ENCODE measurements around the gene TRPC6. TPM values are rescaled to one million over a fixed set of nuclear protein-coding genes. Genes with fewer than 3 reads are reported as not detected.
A peak's percentile ranks its signal among the peaks of the same experiment; 100 is the strongest.

Gene TRPC6
- total RNA-seq, 6 donors from 2014 or later: 10.5 to 62.9 (median 18.0) TPM

DNA sequence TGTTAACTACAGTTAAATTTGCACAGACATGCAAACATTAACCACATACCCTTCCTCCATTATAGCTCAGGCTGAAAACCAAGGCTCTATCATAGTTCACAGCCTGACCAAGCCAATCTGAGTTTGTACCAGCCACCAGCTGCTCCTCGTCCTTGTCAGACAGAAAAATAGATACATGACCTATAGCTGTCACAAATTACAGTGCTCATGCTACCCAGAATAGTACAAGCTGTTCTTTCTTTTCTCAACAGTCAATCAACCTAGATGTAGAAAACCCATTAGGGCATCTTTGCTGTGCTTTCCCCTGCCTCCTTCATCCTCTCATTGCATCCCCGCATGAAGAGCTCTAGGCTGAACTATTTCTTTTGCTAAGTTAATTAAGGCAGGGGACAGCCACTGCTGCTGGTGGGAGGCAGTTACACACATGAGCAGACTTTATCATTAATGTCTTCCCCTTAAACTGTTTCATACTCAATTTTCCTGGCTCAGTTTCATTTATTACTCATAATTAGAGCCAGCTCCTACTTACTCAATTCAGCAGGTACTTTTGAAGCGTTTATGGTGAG is 148.3 kb downstream of the TRPC6 start:
- DNase-seq (no peak), ATAC-seq (ENCODE audit: low FRiP score in 2 of 2) (no peak)
- Histone ChIP-seq H3K9me3 (no peaks in the 10 kb centered on the region), H3K4me3 (no peak overlapping the region), H3K36me3 (no peaks in the 10 kb centered on the region), H3K4me1 (peaks cover 0 to 6% (median 0%) of the 10 kb centered on the region in 4 donors), H3K27ac (no peak overlapping the region), H3K27me3 (no peaks in the 10 kb centered on the region)
- TF ChIP-seq POLR2AphosphoS5 (IDR thresholded peaks at IDR 0.05): no peak
- TF ChIP-seq EP300 (IDR thresholded peaks at IDR 0.05): no peak
- TF ChIP-seq POLR2A (IDR thresholded peaks at IDR 0.05): no peak
- TF ChIP-seq, protein P1, sequence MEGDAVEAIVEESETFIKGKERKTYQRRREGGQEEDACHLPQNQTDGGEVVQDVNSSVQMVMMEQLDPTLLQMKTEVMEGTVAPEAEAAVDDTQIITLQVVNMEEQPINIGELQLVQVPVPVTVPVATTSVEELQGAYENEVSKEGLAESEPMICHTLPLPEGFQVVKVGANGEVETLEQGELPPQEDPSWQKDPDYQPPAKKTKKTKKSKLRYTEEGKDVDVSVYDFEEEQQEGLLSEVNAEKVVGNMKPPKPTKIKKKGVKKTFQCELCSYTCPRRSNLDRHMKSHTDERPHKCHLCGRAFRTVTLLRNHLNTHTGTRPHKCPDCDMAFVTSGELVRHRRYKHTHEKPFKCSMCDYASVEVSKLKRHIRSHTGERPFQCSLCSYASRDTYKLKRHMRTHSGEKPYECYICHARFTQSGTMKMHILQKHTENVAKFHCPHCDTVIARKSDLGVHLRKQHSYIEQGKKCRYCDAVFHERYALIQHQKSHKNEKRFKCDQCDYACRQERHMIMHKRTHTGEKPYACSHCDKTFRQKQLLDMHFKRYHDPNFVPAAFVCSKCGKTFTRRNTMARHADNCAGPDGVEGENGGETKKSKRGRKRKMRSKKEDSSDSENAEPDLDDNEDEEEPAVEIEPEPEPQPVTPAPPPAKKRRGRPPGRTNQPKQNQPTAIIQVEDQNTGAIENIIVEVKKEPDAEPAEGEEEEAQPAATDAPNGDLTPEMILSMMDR (IDR thresholded peaks at IDR 0.05): no peak
- 64 to 68% methylated on average over 3 of the region's 3 CpGs for WGBS, 2 donors

DNA sequence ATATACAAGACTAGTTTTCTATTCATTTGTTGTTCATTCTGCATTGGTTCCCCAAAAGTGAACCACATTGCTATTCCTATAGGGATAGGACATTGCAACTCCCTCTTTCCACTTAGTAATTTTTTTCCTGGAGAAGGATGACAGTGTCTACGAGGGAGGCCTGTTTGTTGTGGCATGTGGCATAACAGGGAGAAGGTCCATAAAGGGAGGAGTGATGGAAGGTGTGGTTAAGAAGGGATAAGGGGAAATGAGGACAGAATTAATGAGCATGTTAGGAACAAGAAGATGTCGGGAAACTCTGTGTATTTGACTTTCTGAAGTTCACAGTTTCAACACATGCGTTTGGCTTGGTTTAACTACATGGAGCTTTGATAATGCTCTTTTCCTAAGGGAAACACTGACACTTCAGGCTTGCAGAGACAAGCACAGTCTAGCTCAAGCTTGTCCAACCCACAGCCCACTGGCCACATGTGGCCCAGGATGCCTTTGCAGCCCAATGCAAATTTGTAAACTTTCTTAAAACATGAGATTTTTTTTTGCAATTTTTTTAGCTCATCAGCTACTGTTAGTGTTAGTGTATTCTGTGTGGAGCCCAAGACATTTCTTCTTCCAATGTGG is 149.7 kb downstream of the TRPC6 start:
- Histone ChIP-seq H3K4me3 (no peak overlapping the region), H3K36me3 (no peaks in the 10 kb centered on the region), H3K27me3 (no peaks in the 10 kb centered on the region), H3K27ac (no peak overlapping the region), H3K9me3 (no peaks in the 10 kb centered on the region), H3K4me1 (peaks cover 0 to 6% (median 0%) of the 10 kb centered on the region in 4 donors)
- ATAC-seq (ENCODE audit: low FRiP score in 2 of 2) (no peak), DNase-seq (no peak)
- WGBS, 2 donors: 61 to 68% methylated on average over 3 of the region's 3 CpGs
- TF ChIP-seq, protein P1 (IDR thresholded peaks at IDR 0.05): no peak
- TF ChIP-seq POLR2AphosphoS5 (IDR thresholded peaks at IDR 0.05): no peak
- no peak for TF ChIP-seq POLR2A (IDR thresholded peaks at IDR 0.05)
- no peak for TF ChIP-seq EP300 (IDR thresholded peaks at IDR 0.05)

DNA sequence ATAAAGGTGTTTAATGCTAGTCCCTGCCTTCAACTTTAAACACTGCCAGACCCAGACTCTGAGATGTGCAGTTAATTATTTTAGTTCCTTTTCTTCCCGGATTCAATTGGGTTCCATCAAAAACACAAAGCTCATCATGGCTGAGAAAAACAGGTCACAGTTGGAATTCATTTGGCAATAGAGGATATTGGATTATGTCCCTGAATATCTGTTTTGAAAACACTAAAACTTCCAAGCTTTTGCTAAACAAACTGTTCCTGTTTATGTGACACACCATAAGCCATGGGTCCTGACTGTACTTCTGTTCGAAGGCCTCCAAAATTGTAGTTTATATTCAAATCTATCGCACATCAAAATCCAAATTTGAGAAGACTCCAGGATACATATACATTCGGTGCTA is 150.7 kb downstream of the TRPC6 start:
- H3K27ac ChIP-seq: peak overlapping the region in 1 of 4 donors; percentile 14
- no peaks in the 10 kb centered on the region for H3K27me3 ChIP-seq
- no peak for TF ChIP-seq EP300 (IDR thresholded peaks at IDR 0.05)
- TF ChIP-seq POLR2AphosphoS5 (IDR thresholded peaks at IDR 0.05): no peak
- TF ChIP-seq POLR2A (IDR thresholded peaks at IDR 0.05): no peak
- TF ChIP-seq, protein P1 (IDR thresholded peaks at IDR 0.05): no peak
- peaks cover 0 to 6% (median 0%) of the 10 kb centered on the region in 4 donors for H3K4me1 ChIP-seq
- 55 to 76% methylated on average over 4 of the region's 4 CpGs for WGBS, 2 donors
- no peak for ATAC-seq (ENCODE audit: low FRiP score in 2 of 2)
- H3K4me3 ChIP-seq: no peak overlapping the region
- DNase-seq: no peak
- H3K9me3 ChIP-seq: no peaks in the 10 kb centered on the region
- H3K36me3 ChIP-seq: no peaks in the 10 kb centered on the region

DNA sequence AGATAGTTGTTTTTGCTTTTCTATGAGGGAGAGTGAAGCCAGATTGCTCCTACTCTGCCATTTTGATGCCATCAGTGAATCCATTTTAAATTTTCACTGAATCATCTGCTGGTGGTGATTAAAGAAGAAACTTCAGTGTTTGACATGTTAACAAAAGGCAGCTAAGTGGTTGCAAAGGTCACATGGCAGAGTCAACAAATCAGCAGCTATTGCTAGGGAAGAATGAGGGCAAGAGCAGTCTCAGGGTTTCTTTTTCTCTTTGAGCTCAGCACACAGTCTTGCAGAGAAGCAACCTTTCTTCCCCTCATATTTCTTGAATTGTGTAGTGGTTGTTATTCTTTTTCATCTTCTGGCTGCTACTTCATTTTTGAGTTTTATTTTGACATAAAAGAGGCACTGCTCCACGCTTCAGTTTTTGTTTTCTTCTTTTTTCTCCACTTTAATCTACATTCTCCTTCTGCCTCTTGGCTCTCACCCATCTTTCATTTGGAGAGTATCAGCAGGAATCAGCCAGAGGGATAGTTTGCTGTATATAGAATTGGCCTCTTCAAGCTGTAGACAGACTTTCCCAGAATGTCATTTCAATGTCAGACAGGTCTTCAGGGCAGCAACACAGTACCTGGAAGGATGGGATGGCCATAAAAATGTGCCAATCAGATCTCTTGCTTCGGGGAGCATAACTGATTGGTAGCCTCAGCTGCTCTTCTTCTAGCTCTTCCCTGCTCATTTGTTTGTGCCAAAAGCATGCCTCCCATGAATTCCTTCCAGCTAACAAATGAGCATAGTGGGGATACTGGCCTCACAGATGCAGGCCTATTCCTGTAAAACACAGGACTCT is 153.9 kb downstream of the TRPC6 start:
- no peaks in the 10 kb centered on the region for H3K27me3 ChIP-seq
- H3K27ac ChIP-seq: no peak overlapping the region
- peaks cover 0 to 6% (median 0%) of the 10 kb centered on the region in 4 donors for H3K4me1 ChIP-seq
- H3K4me3 ChIP-seq: no peak overlapping the region
- WGBS, 2 donors: 59 to 69% methylated on average over 2 of the region's 2 CpGs
- H3K9me3 ChIP-seq: no peaks in the 10 kb centered on the region
- H3K36me3 ChIP-seq: no peaks in the 10 kb centered on the region
- no peak for DNase-seq
- ATAC-seq (ENCODE audit: low FRiP score in 2 of 2): no peak
- TF ChIP-seq EP300 (IDR thresholded peaks at IDR 0.05): no peak
- TF ChIP-seq, protein P1 (IDR thresholded peaks at IDR 0.05): no peak
- TF ChIP-seq POLR2AphosphoS5 (IDR thresholded peaks at IDR 0.05): no peak
- no peak for TF ChIP-seq POLR2A (IDR thresholded peaks at IDR 0.05)
